Fibroblast of mammary gland (primary cell): ENCODE measurements around the gene SCLT1.

Experiments used
- DNase-seq: peaks from one replicate; pipeline ENCODE4 v3.0.0-alpha.2; 2010; ENCODE audit warnings: low read depth
- H3K4me3 ChIP-seq: 2 replicates; pipeline ENCODE4 v1.5.1; 2011; ENCODE audit warnings: low read depth, mild to moderate bottlenecking, low read length, moderate library complexity; ENCODE audit not compliant: control insufficient read depth
- TF ChIP-seq, protein P1 (sequence below): conservative IDR thresholded peaks from 2 replicates; pipeline ENCODE4 v1.5.1; 2011; ENCODE audit warnings: low read depth, low read length, inconsistent platforms; ENCODE audit not compliant: control insufficient read depth, insufficient read depth

Gene SCLT1

GRCh38 chr4:128862608-128863311, 230.6 kb downstream of the SCLT1 start:
- no peak for DNase-seq
- H3K4me3 ChIP-seq, result no peak overlapping the region
- TF ChIP-seq, protein P1, sequence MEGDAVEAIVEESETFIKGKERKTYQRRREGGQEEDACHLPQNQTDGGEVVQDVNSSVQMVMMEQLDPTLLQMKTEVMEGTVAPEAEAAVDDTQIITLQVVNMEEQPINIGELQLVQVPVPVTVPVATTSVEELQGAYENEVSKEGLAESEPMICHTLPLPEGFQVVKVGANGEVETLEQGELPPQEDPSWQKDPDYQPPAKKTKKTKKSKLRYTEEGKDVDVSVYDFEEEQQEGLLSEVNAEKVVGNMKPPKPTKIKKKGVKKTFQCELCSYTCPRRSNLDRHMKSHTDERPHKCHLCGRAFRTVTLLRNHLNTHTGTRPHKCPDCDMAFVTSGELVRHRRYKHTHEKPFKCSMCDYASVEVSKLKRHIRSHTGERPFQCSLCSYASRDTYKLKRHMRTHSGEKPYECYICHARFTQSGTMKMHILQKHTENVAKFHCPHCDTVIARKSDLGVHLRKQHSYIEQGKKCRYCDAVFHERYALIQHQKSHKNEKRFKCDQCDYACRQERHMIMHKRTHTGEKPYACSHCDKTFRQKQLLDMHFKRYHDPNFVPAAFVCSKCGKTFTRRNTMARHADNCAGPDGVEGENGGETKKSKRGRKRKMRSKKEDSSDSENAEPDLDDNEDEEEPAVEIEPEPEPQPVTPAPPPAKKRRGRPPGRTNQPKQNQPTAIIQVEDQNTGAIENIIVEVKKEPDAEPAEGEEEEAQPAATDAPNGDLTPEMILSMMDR, result no peak

GRCh38 chr4:128861856-128862518, 231.4 kb downstream of the SCLT1 start:
- DNase-seq, result no peak
- TF ChIP-seq, protein P1, result no peak
- H3K4me3 ChIP-seq, result no peak overlapping the region

GRCh38 chr4:128859887-128860677, 233.3 kb downstream of the SCLT1 start:
- H3K4me3 ChIP-seq, result no peak overlapping the region
- DNase-seq, result peak; percentile 89
- TF ChIP-seq, protein P1, result no peak

DNA sequence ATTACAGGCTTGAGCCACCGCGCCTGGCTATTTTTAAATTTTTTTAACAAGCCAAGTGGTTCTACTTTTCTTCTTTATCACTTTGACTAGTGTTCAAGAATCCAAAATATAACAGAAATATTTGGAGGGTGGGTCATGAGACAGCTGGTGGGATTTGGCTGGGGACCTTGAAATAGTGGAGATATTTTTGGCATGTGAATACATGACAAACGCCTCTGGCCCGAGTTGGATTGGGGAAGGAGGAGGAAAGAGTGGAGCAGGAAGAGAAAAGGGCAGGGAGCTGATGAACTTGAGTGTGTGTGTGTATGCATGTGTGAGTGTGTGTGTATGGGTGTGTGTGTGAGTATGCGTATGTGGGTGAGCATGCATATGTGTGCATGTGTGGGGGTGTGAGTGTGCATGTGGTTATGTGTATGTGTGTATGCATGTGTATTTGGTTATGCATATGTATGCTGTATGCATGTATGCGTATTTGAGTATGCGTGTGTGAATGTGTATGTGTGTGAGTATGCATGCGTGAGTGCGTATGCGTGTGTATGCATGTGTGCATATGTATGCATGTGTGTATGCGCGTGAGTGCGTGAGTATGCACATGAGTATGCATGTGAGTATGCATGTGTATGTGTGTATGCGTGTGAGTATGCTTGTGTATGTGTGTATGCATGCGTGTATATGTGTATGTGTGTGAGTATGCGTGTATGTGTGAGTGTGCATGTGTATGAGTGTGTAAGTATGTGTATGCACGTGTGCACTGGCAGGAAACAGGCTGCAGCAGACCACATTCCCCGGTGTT, 234.3 kb downstream of the SCLT1 start:
- H3K4me3 ChIP-seq, result no peak overlapping the region
- TF ChIP-seq, protein P1, result no peak
- peak; percentile 87 for DNase-seq

DNA sequence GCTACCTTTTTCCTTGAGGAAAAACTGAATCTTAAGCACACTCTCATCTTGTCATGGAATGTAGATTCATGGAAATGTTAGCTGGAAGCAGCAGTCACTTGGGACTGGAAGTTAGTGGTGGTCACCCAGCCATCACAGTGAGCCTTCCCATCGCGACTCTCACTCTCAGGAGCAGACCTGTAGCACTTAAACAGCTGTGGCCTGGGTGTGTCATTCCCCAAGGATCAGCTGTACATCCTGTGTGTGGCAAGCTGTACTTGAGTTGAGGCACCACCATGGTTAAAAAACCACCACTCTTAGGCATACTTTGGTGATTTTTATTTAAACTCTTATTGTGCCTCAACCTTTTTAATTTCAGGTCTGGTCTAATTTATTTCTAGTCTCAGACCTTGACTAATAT, 237.1 kb downstream of the SCLT1 start:
- no peak overlapping the region for H3K4me3 ChIP-seq
- DNase-seq, result peak; percentile 18
- TF ChIP-seq, protein P1, result no peak

DNA sequence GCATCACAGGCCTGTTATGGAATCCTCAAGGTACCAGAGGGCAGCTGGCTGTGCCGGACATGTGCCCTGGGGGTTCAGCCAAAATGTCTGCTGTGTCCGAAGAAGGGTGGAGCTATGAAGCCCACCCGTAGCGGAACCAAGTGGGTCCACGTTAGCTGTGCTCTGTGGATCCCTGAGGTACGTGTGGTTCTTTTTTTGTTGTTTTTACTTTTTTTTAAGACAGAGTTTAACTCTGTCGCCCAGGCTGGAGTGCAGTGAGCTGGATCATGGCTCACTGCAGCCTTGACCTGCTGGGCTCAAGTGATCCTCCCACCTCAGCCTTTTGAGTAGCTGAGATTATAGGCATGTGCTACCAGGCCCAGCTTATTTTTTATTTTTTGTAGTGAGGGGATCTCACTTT, 237.7 kb downstream of the SCLT1 start:
- DNase-seq, result no peak
- H3K4me3 ChIP-seq, result no peak overlapping the region
- TF ChIP-seq, protein P1, result no peak
